Suppressor macrophage treated with lipopolysaccharide for 1 hour (primary cell): ENCODE data around the gene SPHKAP.
A peak's percentile ranks its signal among the peaks of the same experiment; 100 is the strongest.
"Not testable (repeated sequence)": the region's sequence is repeated elsewhere in the genome, so short reads cannot be mapped to it uniquely, and the experiment has no call there.

Source experiments
- DNase-seq, 3 donors: peaks; one replicate each; pipeline ENCODE4 v3.0.0-alpha.2; 2020 to 2022

Gene SPHKAP

GRCh38 chr2:228023619-228024018 is 157.9 kb downstream of the SPHKAP start:
- DNase-seq = no peak

- no peak for DNase-seq
Observed at GRCh38 chr2:228018311-228018710, 163.2 kb downstream of the SPHKAP start.

- no peak for DNase-seq
Observed at GRCh38 chr2:228017784-228018183, 163.7 kb downstream of the SPHKAP start.

- DNase-seq = no peak
Observed at GRCh38 chr2:228016402-228016801, 165.1 kb downstream of the SPHKAP start.

- DNase-seq = no peak
Observed at GRCh38 chr2:228015741-228016140, 165.7 kb downstream of the SPHKAP start.

- DNase-seq = no peak
Observed at GRCh38 chr2:227996366-227996765, 185.1 kb downstream of the SPHKAP start.

GRCh38 chr2:227990937-227991336 is 190.6 kb downstream of the SPHKAP start:
- DNase-seq = no peak

GRCh38 chr2:227973241-227973640 is 208.2 kb downstream of the SPHKAP start:
- DNase-seq = no peak

GRCh38 chr2:227971619-227972230 is 209.8 kb downstream of the SPHKAP start:
- no peak for DNase-seq

GRCh38 chr2:227960317-227960716 is 221.2 kb downstream of the SPHKAP start:
- no peak for DNase-seq

- DNase-seq = no peak
Observed at GRCh38 chr2:227942965-227943364, 238.5 kb downstream of the SPHKAP start.

- peak in 2 of 3 donors; percentile 4 to 8 for DNase-seq
Observed at GRCh38 chr2:227942021-227942420, 239.5 kb downstream of the SPHKAP start.

- DNase-seq = peak in 2 of 3 donors; percentile 11 to 15
Observed at GRCh38 chr2:227939271-227940027, 242.0 kb downstream of the SPHKAP start.

- not testable (repeated sequence) for DNase-seq
Observed at GRCh38 chr2:227936249-227936648, 245.2 kb downstream of the SPHKAP start.

GRCh38 chr2:227933884-227934283 is 247.6 kb downstream of the SPHKAP start:
- no peak for DNase-seq

GRCh38 chr2:227932403-227932802 is 249.1 kb downstream of the SPHKAP start:
- DNase-seq = no peak

- DNase-seq = no peak
Observed at GRCh38 chr2:227932001-227932400, 249.5 kb downstream of the SPHKAP start.
